ENCODE data around the gene KSR2.
"Not testable (repeated sequence)": the region's sequence is repeated elsewhere in the genome, so short reads cannot be mapped to it uniquely, and the experiment has no call there.

Gene KSR2

DNA sequence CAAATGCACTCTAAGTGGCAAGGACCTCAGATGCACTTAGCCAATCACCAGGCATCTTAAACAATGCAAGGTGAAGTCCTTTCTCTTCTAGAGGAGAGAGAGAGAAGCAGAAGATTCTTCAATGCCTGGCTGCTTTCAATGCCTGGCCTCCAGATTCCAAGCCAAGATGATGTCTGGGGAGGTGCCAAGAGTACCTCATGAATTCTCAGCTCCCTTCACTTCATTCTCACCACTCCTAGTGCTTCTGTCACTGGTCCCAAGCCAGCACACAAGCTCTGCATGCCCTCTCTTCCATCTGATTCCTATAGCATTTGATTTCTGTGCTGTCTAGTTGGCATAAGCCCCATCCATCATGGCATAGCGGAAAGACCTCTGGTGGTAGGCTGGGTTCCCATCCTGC is 225.0 kb downstream of the KSR2 start:
- H3K4me3 ChIP-seq (ENCODE audit: low read depth, low read length): no peak overlapping the region
- TF ChIP-seq, protein P1, sequence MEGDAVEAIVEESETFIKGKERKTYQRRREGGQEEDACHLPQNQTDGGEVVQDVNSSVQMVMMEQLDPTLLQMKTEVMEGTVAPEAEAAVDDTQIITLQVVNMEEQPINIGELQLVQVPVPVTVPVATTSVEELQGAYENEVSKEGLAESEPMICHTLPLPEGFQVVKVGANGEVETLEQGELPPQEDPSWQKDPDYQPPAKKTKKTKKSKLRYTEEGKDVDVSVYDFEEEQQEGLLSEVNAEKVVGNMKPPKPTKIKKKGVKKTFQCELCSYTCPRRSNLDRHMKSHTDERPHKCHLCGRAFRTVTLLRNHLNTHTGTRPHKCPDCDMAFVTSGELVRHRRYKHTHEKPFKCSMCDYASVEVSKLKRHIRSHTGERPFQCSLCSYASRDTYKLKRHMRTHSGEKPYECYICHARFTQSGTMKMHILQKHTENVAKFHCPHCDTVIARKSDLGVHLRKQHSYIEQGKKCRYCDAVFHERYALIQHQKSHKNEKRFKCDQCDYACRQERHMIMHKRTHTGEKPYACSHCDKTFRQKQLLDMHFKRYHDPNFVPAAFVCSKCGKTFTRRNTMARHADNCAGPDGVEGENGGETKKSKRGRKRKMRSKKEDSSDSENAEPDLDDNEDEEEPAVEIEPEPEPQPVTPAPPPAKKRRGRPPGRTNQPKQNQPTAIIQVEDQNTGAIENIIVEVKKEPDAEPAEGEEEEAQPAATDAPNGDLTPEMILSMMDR (IDR thresholded peaks at IDR 0.05; ENCODE audit: borderline replicate concordance, insufficient read depth, low read depth, low read length): no peak

DNA sequence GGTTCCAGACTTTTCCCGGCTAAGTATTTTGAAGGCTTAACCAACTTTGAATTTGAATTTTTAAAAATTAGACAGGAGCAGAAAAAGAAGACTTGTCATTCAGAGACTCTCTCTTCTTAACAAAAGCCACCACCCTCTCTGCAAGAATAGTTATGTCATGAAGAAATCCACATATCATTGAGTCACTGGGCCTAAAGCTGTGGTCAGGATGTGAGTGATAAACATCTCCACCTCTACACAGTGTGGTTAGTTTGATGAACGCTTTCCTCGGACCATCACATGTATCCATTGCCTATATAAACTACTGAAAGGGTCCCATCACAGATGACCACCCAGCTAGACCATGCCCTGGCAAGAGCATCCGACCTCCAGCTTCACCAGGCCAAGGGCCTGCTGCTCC is 226.1 kb downstream of the KSR2 start:
- no peak overlapping the region for H3K4me3 ChIP-seq (ENCODE audit: low read depth, low read length)
- TF ChIP-seq, protein P1 (IDR thresholded peaks at IDR 0.05; ENCODE audit: borderline replicate concordance, insufficient read depth, low read depth, low read length): no peak

DNA sequence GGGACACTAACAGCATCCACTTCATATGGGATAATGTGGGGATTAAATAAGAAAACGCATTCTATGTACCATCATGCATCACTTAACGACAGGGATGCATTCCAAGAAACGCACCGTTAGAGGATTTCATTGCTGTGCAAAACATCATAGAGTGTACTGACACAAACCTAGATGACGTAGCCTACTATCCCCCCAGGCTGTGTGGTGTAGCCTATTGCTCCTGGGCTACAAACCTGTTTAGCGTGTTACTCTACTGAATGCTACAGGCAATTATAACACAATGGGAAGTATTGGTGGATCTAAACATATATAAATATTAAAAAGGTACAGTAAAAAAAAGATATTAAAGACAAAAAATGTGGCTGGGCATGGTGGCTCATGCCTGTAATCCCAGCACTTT is 230.6 kb downstream of the KSR2 start:
- H3K4me3 ChIP-seq (ENCODE audit: low read depth, low read length): no peak overlapping the region
- TF ChIP-seq, protein P1 (IDR thresholded peaks at IDR 0.05; ENCODE audit: borderline replicate concordance, insufficient read depth, low read depth, low read length): no peak

DNA sequence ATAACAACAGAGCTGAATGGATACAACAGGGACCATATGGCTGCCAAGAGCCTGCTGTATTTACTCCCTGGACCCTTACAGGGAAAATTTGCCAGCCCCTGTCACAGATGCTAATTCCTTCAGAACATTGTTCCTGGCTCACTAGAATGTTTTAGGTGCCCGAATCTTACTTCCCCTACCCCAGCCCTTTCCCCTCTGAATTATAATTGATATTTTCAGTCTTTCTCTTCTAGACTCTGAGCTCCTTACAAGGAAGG is 235.3 kb downstream of the KSR2 start:
- TF ChIP-seq, protein P1 (IDR thresholded peaks at IDR 0.05; ENCODE audit: borderline replicate concordance, insufficient read depth, low read depth, low read length): no peak

DNA sequence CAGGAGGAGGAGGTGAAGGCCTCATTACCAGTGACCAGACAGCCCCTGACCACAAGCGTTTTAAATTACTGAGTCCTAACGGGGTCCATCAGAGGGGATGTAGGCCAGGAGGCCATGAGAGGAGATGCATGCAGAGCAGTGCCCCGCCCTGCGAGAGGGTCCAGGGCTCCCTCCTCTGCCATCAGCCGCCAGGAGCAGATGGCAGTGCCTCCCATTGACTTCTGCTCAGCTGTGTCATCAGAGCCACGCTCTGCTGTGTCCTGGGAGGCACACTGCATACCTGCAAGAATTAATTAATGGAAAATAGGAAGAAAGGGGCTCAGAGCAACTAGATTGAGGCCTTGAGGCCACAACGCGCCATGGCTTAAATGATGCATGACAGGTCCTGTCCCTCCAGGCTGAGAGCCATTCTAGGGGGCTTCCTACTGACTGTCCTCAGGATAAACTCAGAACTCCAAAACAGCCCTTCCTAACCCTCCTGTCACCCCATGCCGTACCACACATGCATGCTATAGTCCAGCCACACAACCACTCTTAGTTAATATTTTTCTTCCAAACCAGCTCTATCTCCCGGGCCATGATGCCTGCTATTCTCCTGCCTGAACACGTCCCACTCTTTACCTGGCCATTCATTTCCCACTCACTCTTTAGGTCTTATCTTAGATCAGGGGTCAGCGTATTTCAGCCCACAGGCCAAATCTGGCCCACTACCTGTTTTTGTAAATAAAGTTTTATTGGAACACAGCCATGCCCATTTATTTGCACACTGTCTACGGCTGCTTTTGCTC is 235.8 kb downstream of the KSR2 start:
- no peak overlapping the region for H3K4me3 ChIP-seq (ENCODE audit: low read depth, low read length)
- TF ChIP-seq, protein P1 (IDR thresholded peaks at IDR 0.05; ENCODE audit: borderline replicate concordance, insufficient read depth, low read depth, low read length): no peak

More for the DNA sequence above, 235.3 kb downstream of the KSR2 start:
- H3K4me3 ChIP-seq (ENCODE audit: low read depth, low read length): no peak overlapping the region

DNA sequence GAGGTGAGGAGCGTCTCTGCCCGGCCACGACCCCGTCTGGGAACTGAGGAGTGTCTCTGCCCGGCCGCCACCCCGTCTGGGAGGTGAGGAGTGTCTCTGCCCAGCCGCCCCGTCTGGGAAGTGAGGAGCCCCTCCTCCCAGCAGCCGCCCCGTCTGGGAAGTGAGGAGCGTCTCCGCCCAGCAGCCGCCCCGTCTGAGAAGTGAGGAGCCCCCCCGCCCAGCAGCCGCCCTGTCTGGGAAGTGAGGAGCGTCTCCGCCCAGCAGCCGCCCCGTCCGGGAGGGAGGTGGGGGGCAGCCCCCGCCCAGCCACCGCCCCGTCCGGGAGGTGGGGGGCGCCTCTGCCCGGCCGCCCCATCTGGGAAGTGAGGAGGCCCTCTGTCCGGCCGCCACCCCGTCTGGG is 237.7 kb downstream of the KSR2 start:
- not testable (repeated sequence) for H3K4me3 ChIP-seq (ENCODE audit: low read depth, low read length)

DNA sequence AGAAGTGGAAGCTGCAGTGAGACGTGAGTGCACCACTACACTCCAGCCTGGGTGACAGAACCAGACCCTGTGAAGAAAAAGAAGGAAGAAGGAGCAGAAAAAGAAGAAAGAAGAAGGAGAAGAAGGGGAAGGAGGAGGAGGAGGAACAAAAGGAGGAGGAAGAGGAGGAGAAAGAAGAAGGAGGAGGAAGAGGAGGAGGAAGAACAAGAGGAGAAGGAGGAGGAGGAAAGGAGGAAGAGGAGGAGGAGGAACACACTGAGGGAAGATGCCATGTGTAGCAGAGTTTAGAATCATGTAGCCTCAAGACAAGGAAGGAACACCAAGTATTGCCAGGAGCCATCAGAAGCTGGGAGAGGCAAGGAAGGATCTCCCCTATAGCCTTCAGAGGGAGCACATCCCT is 241.5 kb downstream of the KSR2 start:
- no peak overlapping the region for H3K4me3 ChIP-seq (ENCODE audit: low read depth, low read length)
- TF ChIP-seq, protein P1 (IDR thresholded peaks at IDR 0.05; ENCODE audit: borderline replicate concordance, insufficient read depth, low read depth, low read length): no peak

Measured in GM12875 (cell line).